H1 (cell line): ENCODE results near the gene ZNF318. TPM values are rescaled to one million over a fixed set of nuclear protein-coding genes. Genes with fewer than 3 reads are reported as not detected.

Source experiments
- BACH1 ChIP-seq: IDR thresholded peaks from 2 replicates; pipeline ENCODE4 v1.6.1; 2012; ENCODE audit warnings: low read length, improper control_type of control experiment
- BCL11A ChIP-seq, 2 experiments: IDR thresholded peaks; one replicate each; pipeline ENCODE4 v1.6.1; 2011; ENCODE audit warnings: low read depth in 2 of 2, low read length in 2 of 2, mild to moderate bottlenecking in 2 of 2
- CBX8 ChIP-seq: fragments of 300-800, 300-1000 bp; sonication (generic); IDR thresholded peaks from 2 replicates; pipeline ENCODE4 v1.7.1; 2016; ENCODE audit warnings: low read depth, low read length, borderline replicate concordance
- CREB1 ChIP-seq: IDR thresholded peaks from 2 replicates; pipeline ENCODE4 v1.6.1; 2012; ENCODE audit warnings: inconsistent platforms
- EGR1 ChIP-seq: IDR thresholded peaks from 2 replicates; pipeline ENCODE4 v1.6.1; 2011; ENCODE audit warnings: low read depth, low read length, borderline replicate concordance
- HDAC2 ChIP-seq, 2 experiments: fragments of 300-600 bp in 1 of 2; sonication (generic) in 1 of 2; IDR thresholded peaks; 2 replicates each; pipeline ENCODE4 v1.6.1; 2011 to 2012; ENCODE audit warnings: low read depth in 2 of 2, low read length in 2 of 2, mild to moderate bottlenecking in 2 of 2, moderate library complexity in 2 of 2, borderline replicate concordance in 1 of 2, inconsistent platforms in 1 of 2
- HDAC6 ChIP-seq: IDR thresholded peaks from one replicate; pipeline ENCODE4 v1.7.1; 2012; ENCODE audit warnings: low read depth, mild to moderate bottlenecking, inconsistent platforms, low read length, moderate library complexity
- JUN ChIP-seq: IDR thresholded peaks from 2 replicates; pipeline ENCODE4 v1.6.1; 2011; ENCODE audit warnings: low read depth, mild to moderate bottlenecking, improper control_type of control experiment, low read length
- MAX ChIP-seq: IDR thresholded peaks from 2 replicates; pipeline ENCODE4 v1.6.1; 2012; ENCODE audit warnings: inconsistent platforms
- NANOG ChIP-seq: IDR thresholded peaks from 2 replicates; pipeline ENCODE4 v1.6.1; 2011; ENCODE audit warnings: low read length, low read depth, mild to moderate bottlenecking, inconsistent platforms; ENCODE audit not compliant: insufficient read depth, poor library complexity, severe bottlenecking
- NRF1 ChIP-seq: IDR thresholded peaks from 2 replicates; pipeline ENCODE4 v1.6.1; 2011; ENCODE audit warnings: mild to moderate bottlenecking, low read depth, low read length, improper control_type of control experiment
- POLR2A ChIP-seq, 2 experiments: IDR thresholded peaks; 1 replicate in 1 of 2; 2 replicates in 1 of 2; pipeline ENCODE4 v1.6.1; 2011; ENCODE audit warnings: low read depth in 2 of 2, low read length in 2 of 2, mild to moderate bottlenecking in 2 of 2; ENCODE audit errors: control extremely low read depth in 1 of 2
- POLR2AphosphoS5 ChIP-seq: IDR thresholded peaks from 2 replicates; pipeline ENCODE4 v1.6.1; 2011; ENCODE audit warnings: low read depth, low read length
- POU5F1 ChIP-seq: IDR thresholded peaks from 2 replicates; pipeline ENCODE4 v1.6.1; 2011; ENCODE audit warnings: low read depth, mild to moderate bottlenecking, low read length, moderate library complexity
- SAP30 ChIP-seq: fragments of 300-600 bp; sonication (generic); IDR thresholded peaks from 2 replicates; pipeline ENCODE4 v1.7.1; 2012; ENCODE audit warnings: low read length, moderate library complexity, mild to moderate bottlenecking, inconsistent platforms; ENCODE audit not compliant: insufficient read depth, insufficient replicate concordance
- SIN3A ChIP-seq, 2 experiments: IDR thresholded peaks in 1 of 2; conservative IDR thresholded peaks in 1 of 2; 2 replicates each; pipeline ENCODE4 v1.6.1; 2011 to 2012; ENCODE audit warnings: low read length in 2 of 2, improper control_type of control experiment in 1 of 2, low read depth in 1 of 2, mild to moderate bottlenecking in 1 of 2
- SIX5 ChIP-seq: IDR thresholded peaks from 2 replicates; pipeline ENCODE4 v1.6.1; 2011; ENCODE audit warnings: mild to moderate bottlenecking, low read depth, low read length
- SUZ12 ChIP-seq: fragments of 200-600 bp; sonication (generic); IDR thresholded peaks from 2 replicates; pipeline ENCODE4 v1.6.1; 2012; ENCODE audit warnings: mild to moderate bottlenecking, inconsistent platforms, low read length, moderate library complexity, mixed read lengths
- TAF1 ChIP-seq: IDR thresholded peaks from 2 replicates; pipeline ENCODE4 v1.6.1; 2011; ENCODE audit warnings: mild to moderate bottlenecking, low read depth, low read length
- TAF7 ChIP-seq: optimal IDR thresholded peaks from 2 replicates; pipeline ENCODE3; 2011; ENCODE audit warnings: low read depth, mild to moderate bottlenecking, inconsistent platforms, low read length, moderate library complexity, borderline replicate concordance
- YY1 ChIP-seq: IDR thresholded peaks from 2 replicates; pipeline ENCODE4 v1.6.1; 2011; ENCODE audit warnings: low read depth, mild to moderate bottlenecking, low read length
- ZNF274 ChIP-seq: IDR thresholded peaks from 2 replicates; pipeline ENCODE4 v1.7.0; 2012; ENCODE audit warnings: low read length, borderline replicate concordance; ENCODE audit errors: extremely low read depth
- polyA plus RNA-seq, 7 experiments: library from polyadenylated mRNA; depleted of rRNA in 3 of 7; stranded (reverse) in 5 of 7; unstranded in 2 of 7; fragments of >200 nt in 5 of 7; fragments of 200-250 nt in 2 of 7; gene quantifications; 1 replicate in 5 of 7; 2 replicates in 1 of 7; 4 replicates in 1 of 7; pipeline versions ENCODE4 v1.2.1 to v1.2.3, GENCODE V29; 2011 to 2013; ENCODE audit warnings: missing spikeins in 2 of 7, mixed read lengths in 2 of 7
- total RNA-seq: library from RNA; stranded (reverse); fragmentation: NEBNext Ultra II Directional; extraction: Animal tissue kit (Norgen Biotek cat#: 25700); gene quantifications from 2 replicates; pipeline ENCODE4 v1.2.1, GENCODE V29; 2021
- TF ChIP-seq, protein P1 (sequence below): IDR thresholded peaks from 2 replicates; pipeline ENCODE4 v1.6.1; 2012; ENCODE audit warnings: inconsistent platforms

ZNF318 gene
- total and polyA plus RNA-seq, 2 of the 8 experiments (the other 6 are each of a cell fraction or from before 2014, with no cell fraction given): 10.2 to 22.1 TPM

- TF ChIP-seq HDAC2 (IDR thresholded peaks at IDR 0.05; ENCODE audit: borderline replicate concordance in 1 of 2, low read depth in 2 of 2, low read length in 2 of 2) (no peak), BACH1 (0 out of 2 replicates have a peak, but pooled peaks have one; percentile 23), POLR2AphosphoS5 (peak; percentile 66), SUZ12 (no peak), EGR1 (no peak), POLR2A (IDR thresholded peaks at IDR 0.05; ENCODE audit: control extremely low read depth in 1 of 2, low read depth in 2 of 2, low read length in 2 of 2) (peak in 1 of 2 experiments; percentile 57; a peak in 2 of 3 replicates), JUN (no peak), HDAC6 (no peak), MAX (peak; percentile 94), ZNF274 (no peak), CREB1 (0 out of 2 replicates have a peak, but pooled peaks have one; percentile 7), SIX5 (no peak), NANOG (no peak), CBX8 (no peak), SAP30 (peak; percentile 54), POU5F1 (no peak), SIN3A (conservative IDR thresholded peaks at IDR 0.05 in 1 of 2, IDR thresholded peaks at IDR 0.05 in 1 of 2; ENCODE audit: low read depth in 1 of 2, low read length in 2 of 2) (peak in 1 of 2 experiments; percentile 61; a peak in 1 of 4 replicates), BCL11A (IDR thresholded peaks at IDR 0.05; ENCODE audit: low read depth in 2 of 2, low read length in 2 of 2) (no peak), TAF7 (peak; percentile 13), TAF1 (peak; percentile 61), NRF1 (no peak), YY1 (0 out of 2 replicates have a peak, but pooled peaks have one; percentile 25)
- TF ChIP-seq, protein P1, sequence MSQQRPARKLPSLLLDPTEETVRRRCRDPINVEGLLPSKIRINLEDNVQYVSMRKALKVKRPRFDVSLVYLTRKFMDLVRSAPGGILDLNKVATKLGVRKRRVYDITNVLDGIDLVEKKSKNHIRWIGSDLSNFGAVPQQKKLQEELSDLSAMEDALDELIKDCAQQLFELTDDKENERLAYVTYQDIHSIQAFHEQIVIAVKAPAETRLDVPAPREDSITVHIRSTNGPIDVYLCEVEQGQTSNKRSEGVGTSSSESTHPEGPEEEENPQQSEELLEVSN: peak; percentile 72
These were observed 61.1 kb downstream of the ZNF318 start, which contains the start of gene CRIP3 (continued) for GRCh38 chr6:43308101-43308989.
